Activated T-cell treated with anti-CD3 and anti-CD28 coated beads, Interleukin-2, amount 50 U/mL, for 72 hours (primary cell): Measurements from ENCODE around the gene SDR42E1. TPM values are rescaled to one million over a fixed set of nuclear protein-coding genes. Genes with fewer than 3 reads are reported as not detected.

Experiments used
- ATAC-seq, 2 donors: fragments of 150-1000 bp; cut with Tn5 transposase; replicated peaks in 1 of 2; 2 replicates each; pipeline ENCODE4 v1.10.0; 2021; ENCODE audit warnings: moderate library complexity in 2 of 2, mild to moderate bottlenecking in 1 of 2
- DNase-seq, 2 donors: peaks; one replicate each; pipeline ENCODE4 v3.0.0; 2021 to 2022; ENCODE audit warnings: mixed read lengths in 1 of 2
- H3K27ac Mint-ChIP-seq: one replicate; pipeline ENCODE4 v1.8.0; 2022; ENCODE audit warnings: mild to moderate bottlenecking, moderate library complexity, mixed read lengths
- H3K27me3 Mint-ChIP-seq: one replicate; pipeline ENCODE4 v1.8.0; 2022; ENCODE audit warnings: low read depth, mixed read lengths
- H3K36me3 Mint-ChIP-seq, 2 donors: one replicate each; pipeline ENCODE4 v1.8.0; 2022; ENCODE audit warnings: mixed read lengths in 2 of 2, mild to moderate bottlenecking in 1 of 2; ENCODE audit not compliant: insufficient read depth in 2 of 2
- H3K4me1 Mint-ChIP-seq: one replicate; pipeline ENCODE4 v1.8.0; 2022; ENCODE audit warnings: low read depth, mixed read lengths
- H3K4me3 Mint-ChIP-seq, 2 donors: one replicate each; pipeline ENCODE4 v1.8.0; 2022; ENCODE audit warnings: mild to moderate bottlenecking in 2 of 2, mixed read lengths in 2 of 2, moderate library complexity in 2 of 2
- H3K9me3 Mint-ChIP-seq, 2 donors: one replicate each; pipeline ENCODE4 v1.8.0; 2022; ENCODE audit warnings: mixed read lengths in 2 of 2
- total RNA-seq, 2 donors: library from RNA; stranded (reverse); gene quantifications; one replicate each; pipeline ENCODE4 v1.2.3, GENCODE V29; 2022

SDR42E1 gene
- total RNA-seq = 10 to 100 TPM in 1 of 2 donors, 1 to 10 TPM in 1; 8.7 to 13.0 TPM

- peaks cover 20 to 22% of the 10 kb centered on the region in 2 donors for H3K36me3 Mint-ChIP-seq
- H3K27ac Mint-ChIP-seq = peak within 1 kb of the TSS; percentile 92
- peaks cover 8% of the 10 kb centered on the region for H3K27me3 Mint-ChIP-seq
- ATAC-seq = peak; percentile 96 to 97
- H3K4me3 Mint-ChIP-seq = peak within 1 kb of the TSS; percentile 80 to 94
- peaks cover 21% of the 10 kb centered on the region for H3K4me1 Mint-ChIP-seq
- peak; percentile 76 to 79 for DNase-seq
- peaks cover 9 to 16% of the 10 kb centered on the region in 2 donors for H3K9me3 Mint-ChIP-seq
Measured at GRCh38 chr16:82011199-82011641, at the start of gene SDR42E1. SDR42E1 (minus strand) TSS chr16:82011470; CDS start chr16:82000858, 10,612 bp downstream.

- peaks cover 0 to 4% of the 10 kb centered on the region in 2 donors for H3K9me3 Mint-ChIP-seq
- DNase-seq = no peak
- H3K27ac Mint-ChIP-seq = no peak overlapping the region
- H3K4me3 Mint-ChIP-seq = no peak overlapping the region
- no peak for ATAC-seq
- H3K4me1 Mint-ChIP-seq = peaks cover 5% of the 10 kb centered on the region
- H3K36me3 Mint-ChIP-seq = no peaks in the 10 kb centered on the region
- peaks cover 19% of the 10 kb centered on the region for H3K27me3 Mint-ChIP-seq
Measured at GRCh38 chr16:82059983-82060421, 48.7 kb upstream of the SDR42E1 start.

- no peaks in the 10 kb centered on the region for H3K36me3 Mint-ChIP-seq
- DNase-seq = no peak
- no peak for ATAC-seq
- no peak overlapping the region for H3K27ac Mint-ChIP-seq
- H3K4me3 Mint-ChIP-seq = no peak overlapping the region
- H3K9me3 Mint-ChIP-seq = peaks cover 0 to 4% of the 10 kb centered on the region in 2 donors
- H3K4me1 Mint-ChIP-seq = peaks cover 5% of the 10 kb centered on the region
- H3K27me3 Mint-ChIP-seq = peaks cover 25% of the 10 kb centered on the region
Measured at GRCh38 chr16:82059161-82059982, 48.1 kb upstream of the SDR42E1 start.

GRCh38 chr16:82056550-82056896 lies 45.3 kb upstream of the SDR42E1 start:
- peaks cover 21% of the 10 kb centered on the region for H3K27me3 Mint-ChIP-seq
- DNase-seq (no peak), ATAC-seq (no peak)
- no peaks in the 10 kb centered on the region for H3K4me1 Mint-ChIP-seq
- no peak overlapping the region for H3K27ac Mint-ChIP-seq
- H3K4me3 Mint-ChIP-seq = no peak overlapping the region
- H3K36me3 Mint-ChIP-seq = no peaks in the 10 kb centered on the region
- peaks cover 0 to 4% of the 10 kb centered on the region in 2 donors for H3K9me3 Mint-ChIP-seq

GRCh38 chr16:82055728-82056549 lies 44.7 kb upstream of the SDR42E1 start:
- Mint-ChIP-seq H3K27ac (no peak overlapping the region), H3K36me3 (no peaks in the 10 kb centered on the region), H3K4me1 (no peaks in the 10 kb centered on the region), H3K9me3 (peaks cover 0 to 4% of the 10 kb centered on the region in 2 donors), H3K27me3 (peaks cover 21% of the 10 kb centered on the region), H3K4me3 (no peak overlapping the region)
- DNase-seq (no peak), ATAC-seq (no peak)

GRCh38 chr16:82055117-82055516 lies 43.8 kb upstream of the SDR42E1 start:
- peaks cover 0 to 4% of the 10 kb centered on the region in 2 donors for H3K9me3 Mint-ChIP-seq
- DNase-seq (no peak), ATAC-seq (no peak)
- peaks cover 15% of the 10 kb centered on the region for H3K27me3 Mint-ChIP-seq
- H3K36me3 Mint-ChIP-seq = no peaks in the 10 kb centered on the region
- H3K27ac Mint-ChIP-seq = no peak overlapping the region
- no peak overlapping the region for H3K4me3 Mint-ChIP-seq
- H3K4me1 Mint-ChIP-seq = no peaks in the 10 kb centered on the region

GRCh38 chr16:82051656-82052055 lies 40.4 kb upstream of the SDR42E1 start:
- peaks cover 32% of the 10 kb centered on the region for H3K27me3 Mint-ChIP-seq
- no peak for DNase-seq
- ATAC-seq = no peak
- no peak overlapping the region for H3K27ac Mint-ChIP-seq
- peaks cover 0 to 4% of the 10 kb centered on the region in 2 donors for H3K9me3 Mint-ChIP-seq
- no peaks in the 10 kb centered on the region for H3K4me1 Mint-ChIP-seq
- H3K36me3 Mint-ChIP-seq = no peaks in the 10 kb centered on the region
- H3K4me3 Mint-ChIP-seq = no peak overlapping the region

- ATAC-seq (no peak), DNase-seq (no peak)
- Mint-ChIP-seq H3K9me3 (peaks cover 0 to 4% of the 10 kb centered on the region in 2 donors), H3K4me3 (no peak overlapping the region), H3K27me3 (peaks cover 32% of the 10 kb centered on the region), H3K4me1 (no peaks in the 10 kb centered on the region), H3K36me3 (no peaks in the 10 kb centered on the region), H3K27ac (no peak overlapping the region)
Measured at GRCh38 chr16:82050909-82051357, 39.7 kb upstream of the SDR42E1 start.

GRCh38 chr16:82050506-82050905 lies 39.2 kb upstream of the SDR42E1 start:
- no peak for ATAC-seq
- no peak overlapping the region for H3K4me3 Mint-ChIP-seq
- H3K36me3 Mint-ChIP-seq = no peaks in the 10 kb centered on the region
- DNase-seq = no peak
- no peak overlapping the region for H3K27ac Mint-ChIP-seq
- no peaks in the 10 kb centered on the region for H3K4me1 Mint-ChIP-seq
- H3K9me3 Mint-ChIP-seq = peaks cover 0 to 3% of the 10 kb centered on the region in 2 donors
- H3K27me3 Mint-ChIP-seq = peaks cover 28% of the 10 kb centered on the region

GRCh38 chr16:82049484-82049883 lies 38.2 kb upstream of the SDR42E1 start:
- no peaks in the 10 kb centered on the region for H3K9me3 Mint-ChIP-seq
- no peaks in the 10 kb centered on the region for H3K36me3 Mint-ChIP-seq
- H3K4me1 Mint-ChIP-seq = no peaks in the 10 kb centered on the region
- H3K4me3 Mint-ChIP-seq = no peak overlapping the region
- ATAC-seq (no peak), DNase-seq (no peak)
- H3K27me3 Mint-ChIP-seq = peaks cover 18% of the 10 kb centered on the region
- H3K27ac Mint-ChIP-seq = no peak overlapping the region

GRCh38 chr16:82047787-82048186 lies 36.5 kb upstream of the SDR42E1 start:
- Mint-ChIP-seq H3K4me3 (no peak overlapping the region), H3K27me3 (peaks cover 17% of the 10 kb centered on the region), H3K4me1 (no peaks in the 10 kb centered on the region), H3K36me3 (no peaks in the 10 kb centered on the region), H3K9me3 (no peaks in the 10 kb centered on the region), H3K27ac (no peak overlapping the region)
- DNase-seq (no peak), ATAC-seq (no peak)

- Mint-ChIP-seq H3K27ac (no peak overlapping the region), H3K27me3 (peaks cover 17% of the 10 kb centered on the region), H3K4me1 (no peaks in the 10 kb centered on the region), H3K36me3 (no peaks in the 10 kb centered on the region), H3K4me3 (no peak overlapping the region), H3K9me3 (no peaks in the 10 kb centered on the region)
- DNase-seq = no peak
- no peak for ATAC-seq
Measured at GRCh38 chr16:82047374-82047773, 36.1 kb upstream of the SDR42E1 start.

- no peak for ATAC-seq
- no peaks in the 10 kb centered on the region for H3K9me3 Mint-ChIP-seq
- no peak overlapping the region for H3K4me3 Mint-ChIP-seq
- H3K27me3 Mint-ChIP-seq = peaks cover 17% of the 10 kb centered on the region
- no peaks in the 10 kb centered on the region for H3K4me1 Mint-ChIP-seq
- no peaks in the 10 kb centered on the region for H3K36me3 Mint-ChIP-seq
- DNase-seq = no peak
- H3K27ac Mint-ChIP-seq = no peak overlapping the region
Measured at GRCh38 chr16:82046941-82047340, 35.7 kb upstream of the SDR42E1 start.
